IMR-90 (cell line): Measurements from ENCODE around the gene GABBR1. TPM values are rescaled to one million over a fixed set of nuclear protein-coding genes. Genes with fewer than 3 reads are reported as not detected.

Experiments used
- ATAC-seq: fragments of 200-7000 bp; cut with Tn5 transposase; 2 replicates; pipeline ENCODE4 v1.9.1; 2020; ENCODE audit warnings: low read depth, mild to moderate bottlenecking, moderate library complexity
- BruUV-seq: library from RNA; stranded (reverse); fragments of 400-500 nt; replicated peaks from 2 replicates; lab custom pipeline; 2021; lab: Mats Ljungman, UMichigan
- CTCF ChIA-PET: fragments of 300-600 bp; formaldehyde crosslinking; extraction: SDS; loops from one replicate; lab custom pipeline; 2021; ENCODE audit warnings: antibody characterized with exemption; lab: Yijun Ruan, JAX
- POLR2A ChIA-PET: fragments of 300-600 bp; sonication (Branson Sonifier 250); formaldehyde crosslinking; loops from one replicate; lab custom pipeline; 2022; ENCODE audit warnings: antibody characterized with exemption; ENCODE audit not compliant: unreplicated experiment; lab: Charles Lee
- DNase-seq: peaks from one replicate; pipeline ENCODE4 v3.0.0; 2013
- H2AFZ ChIP-seq: replicated peaks from 2 replicates; pipeline ENCODE3; 2013; ENCODE audit warnings: low read length, mild to moderate bottlenecking; ENCODE audit not compliant: poor library complexity
- H2AK5ac ChIP-seq: 2 replicates; pipeline ENCODE4 v1.6.1; 2013; ENCODE audit warnings: low read depth, low read length, inconsistent platforms
- H2AK9ac ChIP-seq: replicated peaks from 2 replicates; pipeline ENCODE3; 2013; ENCODE audit warnings: mild to moderate bottlenecking, low read depth, low read length, moderate library complexity; ENCODE audit not compliant: poor library complexity
- H2BK120ac ChIP-seq: 2 replicates; pipeline ENCODE4 v1.6.1; 2013; ENCODE audit warnings: low read depth, low read length, inconsistent platforms
- H2BK15ac ChIP-seq: 3 replicates; pipeline ENCODE4 v1.6.1; 2013; ENCODE audit warnings: low read depth, low read length, inconsistent platforms
- H2BK20ac ChIP-seq: 2 replicates; pipeline ENCODE4 v1.6.1; 2013; ENCODE audit warnings: low read depth, mild to moderate bottlenecking, inconsistent platforms, low read length, moderate library complexity
- H2BK5ac ChIP-seq: 2 replicates; pipeline ENCODE4 v1.6.1; 2013; ENCODE audit warnings: mild to moderate bottlenecking, low read depth, low read length, inconsistent platforms; ENCODE audit not compliant: poor library complexity, severe bottlenecking
- H3K14ac ChIP-seq: replicated peaks from 2 replicates; pipeline ENCODE4 v1.6.1; 2013; ENCODE audit warnings: low read depth, low read length, inconsistent platforms
- H3K18ac ChIP-seq: 2 replicates; pipeline ENCODE4 v1.6.1; 2013; ENCODE audit warnings: low read depth, low read length, control low read depth
- H3K23ac ChIP-seq: 2 replicates; pipeline ENCODE4 v1.6.1; 2013; ENCODE audit warnings: low read depth, low read length, inconsistent platforms
- H3K27ac ChIP-seq: 2 replicates; pipeline ENCODE4 v1.5.1; 2013; ENCODE audit warnings: mild to moderate bottlenecking, control low read depth, low read length; ENCODE audit not compliant: insufficient read depth
- H3K27me3 ChIP-seq: 2 replicates; pipeline ENCODE4 v1.6.1; 2013; ENCODE audit warnings: low read length; ENCODE audit not compliant: control insufficient read depth, insufficient read depth
- H3K36me3 ChIP-seq: 2 replicates; pipeline ENCODE4 v1.6.1; 2013; ENCODE audit warnings: low read length, mixed read lengths; ENCODE audit not compliant: control insufficient read depth, insufficient read depth
- H3K4ac ChIP-seq: 2 replicates; pipeline ENCODE4 v1.6.1; 2013; ENCODE audit warnings: low read depth, low read length, inconsistent platforms
- H3K4me1 ChIP-seq: 2 replicates; pipeline ENCODE4 v1.6.1; 2013; ENCODE audit warnings: low read length, mixed read lengths; ENCODE audit not compliant: control insufficient read depth, insufficient read depth
- H3K4me2 ChIP-seq: 2 replicates; pipeline ENCODE4 v1.6.1; 2013; ENCODE audit warnings: low read depth, mild to moderate bottlenecking, control low read depth, low read length, moderate library complexity
- H3K4me3 ChIP-seq: 2 replicates; pipeline ENCODE4 v1.5.1; 2013; ENCODE audit warnings: low read depth, mild to moderate bottlenecking, control low read depth, low read length, moderate library complexity; ENCODE audit not compliant: insufficient read depth
- H3K56ac ChIP-seq: 2 replicates; pipeline ENCODE4 v1.6.1; 2013; ENCODE audit warnings: low read length, inconsistent platforms; ENCODE audit not compliant: insufficient read depth; ENCODE audit errors: extremely low read depth
- H3K79me1 ChIP-seq, 2 experiments: 2 replicates each; pipeline ENCODE4 v1.6.1; 2013; ENCODE audit warnings: low read length in 2 of 2, inconsistent platforms in 1 of 2, low read depth in 1 of 2
- H3K9ac ChIP-seq: 2 replicates; pipeline ENCODE4 v1.6.1; 2013; ENCODE audit warnings: low read depth, low read length, control low read depth
- H3K9me1 ChIP-seq: 2 replicates; pipeline ENCODE4 v1.6.1; 2013; ENCODE audit warnings: low read length, inconsistent platforms; ENCODE audit not compliant: insufficient read depth
- H3K9me3 ChIP-seq: 2 replicates; pipeline ENCODE4 v1.6.1; 2013; ENCODE audit warnings: low read length; ENCODE audit not compliant: control insufficient read depth, insufficient read depth
- H4K20me1 ChIP-seq: 2 replicates; pipeline ENCODE4 v1.6.1; 2013; ENCODE audit warnings: low read length, inconsistent platforms; ENCODE audit not compliant: insufficient read depth
- H4K5ac ChIP-seq: 2 replicates; pipeline ENCODE4 v1.6.1; 2013; ENCODE audit warnings: mild to moderate bottlenecking, low read depth, low read length, control low read depth
- H4K8ac ChIP-seq, 2 experiments: 2 replicates each; pipeline ENCODE4 v1.6.1; 2013; ENCODE audit warnings: low read depth in 2 of 2, low read length in 2 of 2, control low read depth in 1 of 2, inconsistent platforms in 1 of 2
- H4K91ac ChIP-seq: 2 replicates; pipeline ENCODE4 v1.6.1; 2013; ENCODE audit warnings: low read depth, low read length, inconsistent platforms; ENCODE audit not compliant: insufficient read depth
- BHLHE40 ChIP-seq: fragments of 150-350 bp; IDR thresholded peaks from 2 replicates; pipeline ENCODE4 v1.6.1; 2016; ENCODE audit warnings: mild to moderate bottlenecking, low read depth, low read length
- CHD1 ChIP-seq: IDR thresholded peaks from 2 replicates; pipeline ENCODE4 v1.6.1; 2012; ENCODE audit warnings: low read depth, low read length, improper control_type of control experiment
- MAFK ChIP-seq: IDR thresholded peaks from 2 replicates; pipeline ENCODE4 v1.6.1; 2012; ENCODE audit warnings: low read depth, low read length, improper control_type of control experiment
- MAZ ChIP-seq: IDR thresholded peaks from 2 replicates; pipeline ENCODE4 v1.6.1; 2012; ENCODE audit warnings: low read depth, mild to moderate bottlenecking, low read length, improper control_type of control experiment, moderate library complexity, borderline replicate concordance
- MXI1 ChIP-seq: IDR thresholded peaks from 2 replicates; pipeline ENCODE4 v1.6.1; 2012; ENCODE audit warnings: low read depth, mild to moderate bottlenecking, low read length, moderate library complexity, borderline replicate concordance
- NFE2L2 ChIP-seq: fragments of 150-350 bp; IDR thresholded peaks from 2 replicates; pipeline ENCODE4 v1.6.1; 2016; ENCODE audit warnings: low read depth, mild to moderate bottlenecking, low read length
- POLR2A ChIP-seq: IDR thresholded peaks from 2 replicates; pipeline ENCODE4 v1.6.1; 2012; ENCODE audit warnings: mild to moderate bottlenecking, low read depth, low read length
- RAD21 ChIP-seq: IDR thresholded peaks from 2 replicates; pipeline ENCODE4 v1.6.1; 2012; ENCODE audit warnings: low read length, improper control_type of control experiment
- RFX5 ChIP-seq: IDR thresholded peaks from 2 replicates; pipeline ENCODE4 v1.8.0; 2012; ENCODE audit warnings: low read depth, mild to moderate bottlenecking, low read length, moderate library complexity
- SMC3 ChIP-seq: fragments of 150-350 bp; IDR thresholded peaks from 2 replicates; pipeline ENCODE4 v1.6.1; 2016; ENCODE audit warnings: low read depth, mild to moderate bottlenecking, antibody characterized with exemption, low read length, moderate library complexity
- WGBS, 2 experiments: methylation state at CpG; one replicate each; pipeline versions ENCODE4 v1.1.5 to v1.1.7; 2013; ENCODE audit warnings: missing lambda C conversion rate in 2 of 2; ENCODE audit not compliant: insufficient read length in 1 of 2; ENCODE audit errors: extremely low coverage in 2 of 2; 5-methylcytosine and 5-hydroxymethylcytosine counted together
- dilution Hi-C: fragments of 300-500 bp; cut with HindIII; formaldehyde crosslinking; loops from one replicate; pipeline ENCODE4 v1.14.3; 2018; ENCODE audit warnings: low sequenced_read_pairs; ENCODE audit not compliant: unreplicated experiment
- in situ Hi-C: fragments of 300-500 bp; cut with MboI; formaldehyde crosslinking; loops from 3 replicates; pipeline ENCODE4 v1.14.3; 2019; ENCODE audit warnings: low sequenced_read_pairs, inconsistent platforms, mixed read lengths
- intact Hi-C: fragments of 100-400 bp; cut with micrococcal nuclease; formaldehyde crosslinking; loops from 2 replicates; pipeline ENCODE4 v1.10.0; 2022
- polyA plus RNA-seq, 3 experiments: library from polyadenylated mRNA; depleted of rRNA; stranded (reverse); fragments of >200 nt; gene quantifications; 2 replicates each; pipeline ENCODE4 v1.2.3, GENCODE V29; 2012; ENCODE audit warnings: low replicate concordance in 1 of 3
- total RNA-seq: library from RNA; depleted of rRNA; stranded (reverse); fragments of >200 nt; gene quantifications from 2 replicates; pipeline ENCODE4 v1.2.3, GENCODE V29; 2012
- TF ChIP-seq, protein P1 (sequence below): conservative IDR thresholded peaks from 2 replicates; pipeline ENCODE4 v1.5.1; 2012; ENCODE audit warnings: mild to moderate bottlenecking, low read depth, low read length, improper control_type of control experiment
- TF ChIP-seq, protein P2 (sequence below): fragments of 150-350 bp; IDR thresholded peaks from 2 replicates; pipeline ENCODE4 v1.6.1; 2017; ENCODE audit warnings: mild to moderate bottlenecking, antibody characterized with exemption, low read length, low read depth
- TF ChIP-seq, protein P3 (sequence below): fragments of 150-350 bp; IDR thresholded peaks from 2 replicates; pipeline ENCODE4 v1.6.1; 2016; ENCODE audit warnings: low read depth, mild to moderate bottlenecking, low read length, moderate library complexity, borderline replicate concordance

GABBR1 gene
- total and polyA plus RNA-seq, 2 of the 4 experiments (the other 2 are of a cell fraction) = 5.9 to 31.5 TPM

DNA sequence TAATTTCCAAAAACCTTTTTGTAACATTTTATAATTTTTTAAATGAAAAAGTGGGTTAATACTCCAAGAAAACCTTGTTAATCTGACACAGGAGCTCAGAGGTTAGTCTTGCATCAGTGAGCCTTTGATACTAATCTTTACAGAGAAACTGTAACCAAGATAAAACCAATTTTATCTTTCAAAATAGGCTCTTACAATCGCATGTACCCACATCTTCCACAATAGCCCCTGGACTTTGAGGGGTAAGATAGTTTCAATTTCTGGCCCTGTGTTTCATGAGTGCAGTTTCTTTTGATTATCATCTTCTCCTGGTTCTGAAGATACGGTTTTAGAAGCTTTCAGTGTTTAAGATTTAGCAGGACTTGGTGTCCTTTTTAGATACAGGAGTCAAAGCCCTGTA, 110.8 kb downstream of the GABBR1 start:
- no peak for ATAC-seq
- Histone ChIP-seq H3K23ac (no peak overlapping the region), H2BK5ac (no peak overlapping the region), H2BK120ac (no peak overlapping the region), H4K91ac (no peak overlapping the region), H4K5ac (no peak overlapping the region), H2AK5ac (no peak overlapping the region), H2BK15ac (no peak overlapping the region), H3K14ac (no peak overlapping the region), H2AFZ (no peak overlapping the region), H3K36me3 (no peaks in the 10 kb centered on the region), H3K9me3 (peaks cover 5% of the 10 kb centered on the region; the same call in 1 of the 2 replicates), H3K9me1 (no peaks in the 10 kb centered on the region), H3K4ac (no peak overlapping the region), H3K18ac (no peak overlapping the region), H3K27ac (no peak overlapping the region), H3K79me1 (no peaks in the 10 kb centered on the region), H3K4me2 (no peak overlapping the region), H2BK20ac (no peak overlapping the region), H3K56ac (no peak overlapping the region), H3K4me1 (no peaks in the 10 kb centered on the region), H4K8ac (no peak overlapping the region), H3K27me3 (no peaks in the 10 kb centered on the region), H2AK9ac (no peak overlapping the region), H3K9ac (no peak overlapping the region), H4K20me1 (no peaks in the 10 kb centered on the region), H3K4me3 (no peak overlapping the region)
- dilution Hi-C loops = no loop called here
- no peak for DNase-seq
- POLR2A ChIA-PET = no interaction called here
- intact Hi-C loops = no loop called here
- CTCF ChIA-PET = no interaction called here
- TF ChIP-seq MAFK = no peak
- no peak for TF ChIP-seq CHD1
- TF ChIP-seq RFX5 = no peak
- no peak for TF ChIP-seq MXI1
- TF ChIP-seq, protein P1, sequence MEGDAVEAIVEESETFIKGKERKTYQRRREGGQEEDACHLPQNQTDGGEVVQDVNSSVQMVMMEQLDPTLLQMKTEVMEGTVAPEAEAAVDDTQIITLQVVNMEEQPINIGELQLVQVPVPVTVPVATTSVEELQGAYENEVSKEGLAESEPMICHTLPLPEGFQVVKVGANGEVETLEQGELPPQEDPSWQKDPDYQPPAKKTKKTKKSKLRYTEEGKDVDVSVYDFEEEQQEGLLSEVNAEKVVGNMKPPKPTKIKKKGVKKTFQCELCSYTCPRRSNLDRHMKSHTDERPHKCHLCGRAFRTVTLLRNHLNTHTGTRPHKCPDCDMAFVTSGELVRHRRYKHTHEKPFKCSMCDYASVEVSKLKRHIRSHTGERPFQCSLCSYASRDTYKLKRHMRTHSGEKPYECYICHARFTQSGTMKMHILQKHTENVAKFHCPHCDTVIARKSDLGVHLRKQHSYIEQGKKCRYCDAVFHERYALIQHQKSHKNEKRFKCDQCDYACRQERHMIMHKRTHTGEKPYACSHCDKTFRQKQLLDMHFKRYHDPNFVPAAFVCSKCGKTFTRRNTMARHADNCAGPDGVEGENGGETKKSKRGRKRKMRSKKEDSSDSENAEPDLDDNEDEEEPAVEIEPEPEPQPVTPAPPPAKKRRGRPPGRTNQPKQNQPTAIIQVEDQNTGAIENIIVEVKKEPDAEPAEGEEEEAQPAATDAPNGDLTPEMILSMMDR = no peak
- TF ChIP-seq SMC3 = no peak
- TF ChIP-seq, protein P2, sequence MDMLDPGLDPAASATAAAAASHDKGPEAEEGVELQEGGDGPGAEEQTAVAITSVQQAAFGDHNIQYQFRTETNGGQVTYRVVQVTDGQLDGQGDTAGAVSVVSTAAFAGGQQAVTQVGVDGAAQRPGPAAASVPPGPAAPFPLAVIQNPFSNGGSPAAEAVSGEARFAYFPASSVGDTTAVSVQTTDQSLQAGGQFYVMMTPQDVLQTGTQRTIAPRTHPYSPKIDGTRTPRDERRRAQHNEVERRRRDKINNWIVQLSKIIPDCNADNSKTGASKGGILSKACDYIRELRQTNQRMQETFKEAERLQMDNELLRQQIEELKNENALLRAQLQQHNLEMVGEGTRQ = no peak
- no peak for TF ChIP-seq BHLHE40
- no peak for TF ChIP-seq NFE2L2
- TF ChIP-seq, protein P3, sequence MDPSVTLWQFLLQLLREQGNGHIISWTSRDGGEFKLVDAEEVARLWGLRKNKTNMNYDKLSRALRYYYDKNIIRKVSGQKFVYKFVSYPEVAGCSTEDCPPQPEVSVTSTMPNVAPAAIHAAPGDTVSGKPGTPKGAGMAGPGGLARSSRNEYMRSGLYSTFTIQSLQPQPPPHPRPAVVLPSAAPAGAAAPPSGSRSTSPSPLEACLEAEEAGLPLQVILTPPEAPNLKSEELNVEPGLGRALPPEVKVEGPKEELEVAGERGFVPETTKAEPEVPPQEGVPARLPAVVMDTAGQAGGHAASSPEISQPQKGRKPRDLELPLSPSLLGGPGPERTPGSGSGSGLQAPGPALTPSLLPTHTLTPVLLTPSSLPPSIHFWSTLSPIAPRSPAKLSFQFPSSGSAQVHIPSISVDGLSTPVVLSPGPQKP = no peak
- no peak for TF ChIP-seq POLR2A
- no peak for TF ChIP-seq RAD21
- no peak for TF ChIP-seq MAZ
- WGBS, 2 experiments = no CpG with 5 or more reads among the region's 2 CpGs
- in situ Hi-C loops = no loop called here
- no TSS peak for BruUV-seq
